ENCODE measurements around the gene POGZ. TPM values are rescaled to one million over a fixed set of nuclear protein-coding genes. Genes with fewer than 3 reads are reported as not detected.

The POGZ gene
- total and polyA plus RNA-seq, 2 of the 13 experiments (the other 11 are each of a cell fraction or from before 2014, with no cell fraction given) = 15.3 to 45.6 TPM

DNA sequence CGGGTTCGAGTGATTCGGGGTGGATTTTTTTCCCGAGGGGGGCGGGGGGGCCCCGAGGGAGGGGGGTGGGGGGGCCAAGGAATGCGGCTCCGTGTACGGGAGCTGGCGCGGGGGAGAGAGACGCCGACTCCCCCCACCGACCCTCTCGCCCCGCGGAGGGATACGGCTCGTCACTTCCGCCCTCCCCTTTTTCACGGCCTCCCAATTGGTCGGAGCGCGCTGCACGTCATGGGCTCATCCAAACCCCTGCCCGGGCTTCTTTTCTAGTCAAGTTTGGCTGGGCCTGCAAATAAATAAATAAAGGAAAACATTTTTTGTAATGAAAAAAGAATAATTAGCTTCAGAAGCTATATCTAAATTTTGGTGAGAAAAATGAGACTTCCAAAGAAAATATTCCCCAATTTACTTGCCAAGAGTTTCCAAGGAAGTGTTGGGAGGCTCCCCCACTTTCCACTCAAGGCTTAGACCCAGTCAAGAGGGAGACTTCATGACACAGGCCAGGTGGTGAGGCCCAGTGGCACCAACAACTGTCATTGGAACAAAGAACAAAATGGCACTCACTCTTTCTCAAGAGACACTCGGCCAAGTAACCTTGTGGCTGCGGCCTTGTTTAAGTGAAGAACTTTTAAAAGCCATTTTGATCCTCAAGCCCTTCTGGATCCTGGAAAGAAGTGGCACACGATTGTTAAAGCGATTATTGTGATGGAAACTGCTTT, at the start of gene POGZ (continued):
- TF ChIP-seq, protein P1, sequence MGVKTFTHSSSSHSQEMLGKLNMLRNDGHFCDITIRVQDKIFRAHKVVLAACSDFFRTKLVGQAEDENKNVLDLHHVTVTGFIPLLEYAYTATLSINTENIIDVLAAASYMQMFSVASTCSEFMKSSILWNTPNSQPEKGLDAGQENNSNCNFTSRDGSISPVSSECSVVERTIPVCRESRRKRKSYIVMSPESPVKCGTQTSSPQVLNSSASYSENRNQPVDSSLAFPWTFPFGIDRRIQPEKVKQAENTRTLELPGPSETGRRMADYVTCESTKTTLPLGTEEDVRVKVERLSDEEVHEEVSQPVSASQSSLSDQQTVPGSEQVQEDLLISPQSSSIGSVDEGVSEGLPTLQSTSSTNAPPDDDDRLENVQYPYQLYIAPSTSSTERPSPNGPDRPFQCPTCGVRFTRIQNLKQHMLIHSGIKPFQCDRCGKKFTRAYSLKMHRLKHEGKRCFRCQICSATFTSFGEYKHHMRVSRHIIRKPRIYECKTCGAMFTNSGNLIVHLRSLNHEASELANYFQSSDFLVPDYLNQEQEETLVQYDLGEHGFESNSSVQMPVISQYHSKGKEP (CRISPR knock-in tag; IDR thresholded peaks at IDR 0.05) = no peak
- no peak for TF ChIP-seq ARNTL (CRISPR knock-in tag; IDR thresholded peaks at IDR 0.05)
- TF ChIP-seq ZNF263 (CRISPR knock-in tag; IDR thresholded peaks at IDR 0.05) = no peak
- TF ChIP-seq, protein P2, sequence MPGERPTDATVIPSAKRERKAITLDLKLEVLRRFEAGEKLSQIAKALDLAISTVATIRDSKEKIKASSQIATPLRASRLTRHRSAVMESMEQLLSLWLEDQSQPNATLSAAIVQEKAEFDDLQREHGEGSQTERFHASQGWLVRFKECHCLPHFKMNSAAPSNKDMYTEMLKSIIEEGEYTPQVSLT (CRISPR knock-in tag; IDR thresholded peaks at IDR 0.05; ENCODE audit: borderline replicate concordance, low read depth) = no peak
- TF ChIP-seq, protein P3, sequence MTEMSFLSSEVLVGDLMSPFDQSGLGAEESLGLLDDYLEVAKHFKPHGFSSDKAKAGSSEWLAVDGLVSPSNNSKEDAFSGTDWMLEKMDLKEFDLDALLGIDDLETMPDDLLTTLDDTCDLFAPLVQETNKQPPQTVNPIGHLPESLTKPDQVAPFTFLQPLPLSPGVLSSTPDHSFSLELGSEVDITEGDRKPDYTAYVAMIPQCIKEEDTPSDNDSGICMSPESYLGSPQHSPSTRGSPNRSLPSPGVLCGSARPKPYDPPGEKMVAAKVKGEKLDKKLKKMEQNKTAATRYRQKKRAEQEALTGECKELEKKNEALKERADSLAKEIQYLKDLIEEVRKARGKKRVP (CRISPR knock-in tag; IDR thresholded peaks at IDR 0.05) = no peak
- TF ChIP-seq ZFY (CRISPR knock-in tag; IDR thresholded peaks at IDR 0.05) = peak; percentile 43; the same call in 1 of the 2 replicates
- no peak for TF ChIP-seq ETV6 (CRISPR knock-in tag; conservative IDR thresholded peaks at IDR 0.05)
- TF ChIP-seq POGZ (CRISPR knock-in tag; IDR thresholded peaks at IDR 0.05) = peak; percentile 90
- no peak for TF ChIP-seq ZNF292 (CRISPR knock-in tag; IDR thresholded peaks at IDR 0.05; ENCODE audit: borderline replicate concordance, low read depth)
- no peak for TF ChIP-seq MLLT10 (CRISPR knock-in tag; IDR thresholded peaks at IDR 0.05)
- no peak for TF ChIP-seq ZNF546 (CRISPR knock-in tag; conservative IDR thresholded peaks at IDR 0.05)
- TF ChIP-seq, protein P4, sequence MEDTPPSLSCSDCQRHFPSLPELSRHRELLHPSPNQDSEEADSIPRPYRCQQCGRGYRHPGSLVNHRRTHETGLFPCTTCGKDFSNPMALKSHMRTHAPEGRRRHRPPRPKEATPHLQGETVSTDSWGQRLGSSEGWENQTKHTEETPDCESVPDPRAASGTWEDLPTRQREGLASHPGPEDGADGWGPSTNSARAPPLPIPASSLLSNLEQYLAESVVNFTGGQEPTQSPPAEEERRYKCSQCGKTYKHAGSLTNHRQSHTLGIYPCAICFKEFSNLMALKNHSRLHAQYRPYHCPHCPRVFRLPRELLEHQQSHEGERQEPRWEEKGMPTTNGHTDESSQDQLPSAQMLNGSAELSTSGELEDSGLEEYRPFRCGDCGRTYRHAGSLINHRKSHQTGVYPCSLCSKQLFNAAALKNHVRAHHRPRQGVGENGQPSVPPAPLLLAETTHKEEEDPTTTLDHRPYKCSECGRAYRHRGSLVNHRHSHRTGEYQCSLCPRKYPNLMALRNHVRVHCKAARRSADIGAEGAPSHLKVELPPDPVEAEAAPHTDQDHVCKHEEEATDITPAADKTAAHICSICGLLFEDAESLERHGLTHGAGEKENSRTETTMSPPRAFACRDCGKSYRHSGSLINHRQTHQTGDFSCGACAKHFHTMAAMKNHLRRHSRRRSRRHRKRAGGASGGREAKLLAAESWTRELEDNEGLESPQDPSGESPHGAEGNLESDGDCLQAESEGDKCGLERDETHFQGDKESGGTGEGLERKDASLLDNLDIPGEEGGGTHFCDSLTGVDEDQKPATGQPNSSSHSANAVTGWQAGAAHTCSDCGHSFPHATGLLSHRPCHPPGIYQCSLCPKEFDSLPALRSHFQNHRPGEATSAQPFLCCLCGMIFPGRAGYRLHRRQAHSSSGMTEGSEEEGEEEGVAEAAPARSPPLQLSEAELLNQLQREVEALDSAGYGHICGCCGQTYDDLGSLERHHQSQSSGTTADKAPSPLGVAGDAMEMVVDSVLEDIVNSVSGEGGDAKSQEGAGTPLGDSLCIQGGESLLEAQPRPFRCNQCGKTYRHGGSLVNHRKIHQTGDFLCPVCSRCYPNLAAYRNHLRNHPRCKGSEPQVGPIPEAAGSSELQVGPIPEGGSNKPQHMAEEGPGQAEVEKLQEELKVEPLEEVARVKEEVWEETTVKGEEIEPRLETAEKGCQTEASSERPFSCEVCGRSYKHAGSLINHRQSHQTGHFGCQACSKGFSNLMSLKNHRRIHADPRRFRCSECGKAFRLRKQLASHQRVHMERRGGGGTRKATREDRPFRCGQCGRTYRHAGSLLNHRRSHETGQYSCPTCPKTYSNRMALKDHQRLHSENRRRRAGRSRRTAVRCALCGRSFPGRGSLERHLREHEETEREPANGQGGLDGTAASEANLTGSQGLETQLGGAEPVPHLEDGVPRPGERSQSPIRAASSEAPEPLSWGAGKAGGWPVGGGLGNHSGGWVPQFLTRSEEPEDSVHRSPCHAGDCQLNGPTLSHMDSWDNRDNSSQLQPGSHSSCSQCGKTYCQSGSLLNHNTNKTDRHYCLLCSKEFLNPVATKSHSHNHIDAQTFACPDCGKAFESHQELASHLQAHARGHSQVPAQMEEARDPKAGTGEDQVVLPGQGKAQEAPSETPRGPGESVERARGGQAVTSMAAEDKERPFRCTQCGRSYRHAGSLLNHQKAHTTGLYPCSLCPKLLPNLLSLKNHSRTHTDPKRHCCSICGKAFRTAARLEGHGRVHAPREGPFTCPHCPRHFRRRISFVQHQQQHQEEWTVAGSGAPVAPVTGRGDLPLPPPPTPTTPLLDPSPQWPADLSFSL (CRISPR knock-in tag; IDR thresholded peaks at IDR 0.05) = no peak
- no peak for TF ChIP-seq ZBTB38 (CRISPR knock-in tag; IDR thresholded peaks at IDR 0.05)
- TF ChIP-seq KLF6 (CRISPR knock-in tag; IDR thresholded peaks at IDR 0.05) = no peak
- no peak for TF ChIP-seq TMF1 (CRISPR knock-in tag; IDR thresholded peaks at IDR 0.05; ENCODE audit: low read depth)
- no peak for TF ChIP-seq FIP1L1 (IDR thresholded peaks at IDR 0.05; ENCODE audit: borderline replicate concordance, insufficient read depth, low read depth, low read length)
- no peak for TF ChIP-seq KLF11 (CRISPR knock-in tag; IDR thresholded peaks at IDR 0.05)
- TF ChIP-seq NBN (conservative IDR thresholded peaks at IDR 0.05) = no peak
- TF ChIP-seq MAFG (CRISPR knock-in tag; IDR thresholded peaks at IDR 0.05) = no peak
- TF ChIP-seq ZNF235 (CRISPR knock-in tag; IDR thresholded peaks at IDR 0.05; ENCODE audit: borderline replicate concordance) = no peak
- TF ChIP-seq ZSCAN12 (CRISPR knock-in tag; IDR thresholded peaks at IDR 0.05) = no peak
- TF ChIP-seq ZNF446 (CRISPR knock-in tag; IDR thresholded peaks at IDR 0.05) = no peak
- no peak for TF ChIP-seq ONECUT2 (CRISPR knock-in tag; IDR thresholded peaks at IDR 0.05)

Measured in HepG2 (cell line).